Cardiac fibroblast (primary cell): Measurements from ENCODE around the gene GPT2.
A peak's percentile ranks its signal among the peaks of the same experiment; 100 is the strongest.
"Not testable (repeated sequence)": the region's sequence is repeated elsewhere in the genome, so short reads cannot be mapped to it uniquely, and the experiment has no call there.

Experiments used
- DNase-seq, 2 donors: peaks; one replicate each; pipeline versions ENCODE4 v3.0.0 to v3.0.0-alpha.2; 2010; ENCODE audit warnings: low read depth in 2 of 2
- H3K4me3 ChIP-seq, 2 donors: replicated peaks in 1 of 2; 1 replicate in 1 of 2; 2 replicates in 1 of 2; pipeline ENCODE4 v1.5.1; 2011; ENCODE audit warnings: low read depth in 2 of 2, low read length in 2 of 2, mild to moderate bottlenecking in 2 of 2, moderate library complexity in 1 of 2
- TF ChIP-seq, protein P1 (sequence below): IDR thresholded peaks from one replicate; pipeline ENCODE4 v1.5.1; 2011; ENCODE audit warnings: low read depth, mild to moderate bottlenecking, low read length, inconsistent platforms

Gene GPT2

DNA sequence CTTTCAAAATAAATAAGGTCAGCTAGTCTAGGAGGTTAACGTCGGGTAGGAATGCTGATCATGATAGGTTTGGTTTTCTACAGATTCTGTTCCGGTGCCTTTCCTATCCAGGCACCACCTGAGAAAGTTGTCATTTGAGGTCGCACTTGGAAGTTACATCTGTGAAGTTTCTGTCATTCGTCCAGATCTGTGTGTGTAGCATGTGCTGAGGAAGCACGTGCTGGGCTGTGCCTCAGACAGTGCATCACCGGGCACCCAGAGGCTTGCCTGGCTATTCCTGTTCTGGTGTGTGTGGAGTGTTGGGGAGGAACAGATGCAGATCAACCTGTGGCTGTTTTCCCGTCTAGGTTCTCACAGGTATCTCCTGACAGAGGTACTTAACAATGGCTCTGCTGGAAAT lies 46.7 kb downstream of the GPT2 start:
- no peak overlapping the region for H3K4me3 ChIP-seq
- TF ChIP-seq, protein P1, sequence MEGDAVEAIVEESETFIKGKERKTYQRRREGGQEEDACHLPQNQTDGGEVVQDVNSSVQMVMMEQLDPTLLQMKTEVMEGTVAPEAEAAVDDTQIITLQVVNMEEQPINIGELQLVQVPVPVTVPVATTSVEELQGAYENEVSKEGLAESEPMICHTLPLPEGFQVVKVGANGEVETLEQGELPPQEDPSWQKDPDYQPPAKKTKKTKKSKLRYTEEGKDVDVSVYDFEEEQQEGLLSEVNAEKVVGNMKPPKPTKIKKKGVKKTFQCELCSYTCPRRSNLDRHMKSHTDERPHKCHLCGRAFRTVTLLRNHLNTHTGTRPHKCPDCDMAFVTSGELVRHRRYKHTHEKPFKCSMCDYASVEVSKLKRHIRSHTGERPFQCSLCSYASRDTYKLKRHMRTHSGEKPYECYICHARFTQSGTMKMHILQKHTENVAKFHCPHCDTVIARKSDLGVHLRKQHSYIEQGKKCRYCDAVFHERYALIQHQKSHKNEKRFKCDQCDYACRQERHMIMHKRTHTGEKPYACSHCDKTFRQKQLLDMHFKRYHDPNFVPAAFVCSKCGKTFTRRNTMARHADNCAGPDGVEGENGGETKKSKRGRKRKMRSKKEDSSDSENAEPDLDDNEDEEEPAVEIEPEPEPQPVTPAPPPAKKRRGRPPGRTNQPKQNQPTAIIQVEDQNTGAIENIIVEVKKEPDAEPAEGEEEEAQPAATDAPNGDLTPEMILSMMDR = no peak
- DNase-seq = no peak

DNA sequence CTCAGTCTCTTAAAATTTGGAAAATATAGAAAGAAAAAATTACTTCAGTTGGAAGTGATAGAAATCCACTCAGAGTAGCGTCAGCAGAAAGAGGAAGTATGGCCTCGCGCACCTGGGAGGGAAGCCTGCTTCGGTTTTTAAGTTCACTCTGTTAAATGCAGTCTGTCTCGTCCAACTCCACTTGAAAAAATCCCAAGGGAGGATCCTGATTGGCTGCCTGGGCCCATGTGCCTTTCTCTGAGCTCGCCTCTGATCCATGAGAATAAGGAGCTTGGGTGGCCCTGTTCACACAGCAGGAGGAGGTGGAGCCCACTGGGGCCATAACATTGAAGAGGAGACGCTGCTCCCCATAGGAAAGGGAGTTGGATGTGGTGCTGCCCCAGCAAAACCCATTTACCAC lies 48.6 kb downstream of the GPT2 start:
- TF ChIP-seq, protein P1 = no peak
- no peak for DNase-seq
- no peak overlapping the region for H3K4me3 ChIP-seq

GRCh38 chr16:46937536-46937935 lies 53.4 kb downstream of the GPT2 start:
- no peak overlapping the region for H3K4me3 ChIP-seq
- no peak for DNase-seq
- TF ChIP-seq, protein P1 = no peak

DNA sequence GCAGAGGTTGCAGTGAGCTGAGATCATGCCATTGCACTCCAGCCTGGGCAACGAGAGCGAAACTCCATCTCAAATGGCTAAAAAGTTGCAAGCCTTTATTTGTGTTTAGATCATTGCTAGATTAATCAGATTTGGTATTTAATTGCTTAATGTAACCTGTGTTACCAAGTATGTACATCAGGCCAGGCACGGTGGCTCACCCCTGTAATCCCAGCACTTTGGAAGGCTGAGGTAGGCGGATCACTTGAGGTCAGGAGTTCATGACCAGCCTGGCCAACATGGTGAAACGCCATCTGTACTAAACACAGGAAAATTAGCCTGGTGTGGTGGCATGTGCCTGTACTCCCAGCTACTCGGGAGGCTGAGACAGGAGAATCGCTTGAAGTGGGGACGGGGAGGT lies 60.6 kb downstream of the GPT2 start:
- H3K4me3 ChIP-seq, DNase-seq: not testable (repeated sequence)

GRCh38 chr16:46947900-46948547 lies 63.9 kb downstream of the GPT2 start:
- DNase-seq = peak; percentile 63 to 64
- H3K4me3 ChIP-seq = no peak overlapping the region
- TF ChIP-seq, protein P1 = peak; percentile 59

DNA sequence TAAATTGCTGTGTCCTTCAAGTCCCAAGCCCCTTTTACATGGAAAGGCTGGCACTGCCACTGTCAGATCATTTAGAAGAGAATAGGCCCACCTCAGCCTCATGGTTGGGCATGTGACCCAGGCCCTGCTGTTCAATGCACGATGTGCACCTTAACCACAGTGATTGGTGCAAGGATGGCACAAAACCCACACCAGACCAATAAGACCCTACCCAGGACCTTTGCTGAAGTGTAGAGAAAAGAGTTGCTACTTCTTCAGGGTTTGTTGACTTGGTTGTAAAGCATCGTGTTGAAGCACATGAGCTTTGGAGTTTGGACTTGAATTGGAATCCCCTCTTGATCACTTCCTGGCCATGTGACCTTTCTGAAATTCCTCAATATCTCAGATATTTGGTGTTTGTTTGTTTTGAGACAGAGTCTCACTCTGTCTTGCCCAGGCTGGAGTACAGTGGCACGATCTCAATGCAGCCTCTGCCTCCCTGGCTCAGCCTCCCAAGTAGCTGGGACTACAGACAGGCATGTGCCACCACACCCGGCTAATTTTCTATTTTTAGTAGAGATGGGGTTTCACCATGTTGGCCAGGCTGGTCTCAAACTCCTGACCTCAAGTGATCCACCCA lies 64.5 kb downstream of the GPT2 start:
- TF ChIP-seq, protein P1 = no peak
- no peak overlapping the region for H3K4me3 ChIP-seq
- no peak for DNase-seq

DNA sequence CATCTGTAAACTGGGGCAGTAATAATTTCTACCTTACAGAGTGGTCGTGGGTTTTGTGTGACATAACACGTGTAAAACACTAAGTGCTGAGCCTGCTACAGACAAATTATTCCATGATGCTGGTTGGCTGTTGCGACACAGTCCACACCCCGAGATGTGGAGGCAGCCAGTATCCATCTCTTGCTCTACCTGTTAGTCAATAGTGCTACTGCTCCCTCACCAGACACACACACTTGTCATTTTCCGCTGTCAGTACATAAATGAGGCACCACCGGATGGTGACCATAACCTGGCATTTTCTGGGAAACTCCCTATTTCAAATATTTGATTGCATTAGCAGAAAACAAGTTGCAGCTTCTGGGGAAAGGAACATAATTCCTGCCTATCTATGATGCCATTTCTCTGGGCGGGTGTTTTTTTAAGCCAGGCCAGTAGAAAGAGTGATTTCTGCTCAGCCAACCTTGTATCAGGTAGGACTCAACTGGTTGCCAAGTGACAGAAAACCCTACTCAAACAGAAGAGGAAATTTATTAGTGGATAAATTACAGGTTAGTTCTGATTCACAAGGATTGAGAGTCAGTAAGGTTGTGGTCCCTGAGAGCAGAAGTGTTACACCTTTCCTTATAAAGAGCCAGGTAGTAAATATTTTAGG lies 65.2 kb downstream of the GPT2 start:
- TF ChIP-seq, protein P1 = no peak
- DNase-seq = no peak
- H3K4me3 ChIP-seq = no peak overlapping the region
